Mesothelial cell of epicardium (in vitro differentiated cells): ENCODE results near the gene CD52. TPM values are rescaled to one million over a fixed set of nuclear protein-coding genes. Genes with fewer than 3 reads are reported as not detected.

Source experiments
- DNase-seq, 2 experiments: peaks; one replicate each; pipeline ENCODE4 v3.0.0; 2021; ENCODE audit warnings: low spot score in 2 of 2; ENCODE audit not compliant: unreplicated experiment in 2 of 2
- H3K27ac Mint-ChIP-seq: 2 replicates; pipeline ENCODE4 v1.8.0; 2021; ENCODE audit warnings: mixed read lengths
- H3K27me3 Mint-ChIP-seq: 2 replicates; pipeline ENCODE4 v1.8.0; 2021; ENCODE audit warnings: low read depth, mixed read lengths
- H3K36me3 Mint-ChIP-seq: 2 replicates; pipeline ENCODE4 v1.8.0; 2021; ENCODE audit warnings: mixed read lengths
- H3K4me1 Mint-ChIP-seq: 2 replicates; pipeline ENCODE4 v1.8.0; 2021; ENCODE audit warnings: mixed read lengths
- H3K4me3 Mint-ChIP-seq: 2 replicates; pipeline ENCODE4 v1.8.0; 2021; ENCODE audit warnings: mild to moderate bottlenecking, moderate library complexity, mixed read lengths
- H3K9me3 Mint-ChIP-seq: 2 replicates; pipeline ENCODE4 v1.8.0; 2021; ENCODE audit warnings: mixed read lengths
- CTCF ChIP-seq: fragments of 200-600 bp; sonication (generic); IDR thresholded peaks from one replicate; pipeline ENCODE4 v1.5.0; 2021; ENCODE audit warnings: antibody characterized with exemption; ENCODE audit not compliant: unreplicated experiment
- total RNA-seq: library from RNA; stranded (reverse); gene quantifications from 3 replicates; pipeline ENCODE4 v1.2.1, GENCODE V29; 2021

The CD52 gene
- total RNA-seq, 1 donor from 2014 or later = 1.6 TPM

DNA sequence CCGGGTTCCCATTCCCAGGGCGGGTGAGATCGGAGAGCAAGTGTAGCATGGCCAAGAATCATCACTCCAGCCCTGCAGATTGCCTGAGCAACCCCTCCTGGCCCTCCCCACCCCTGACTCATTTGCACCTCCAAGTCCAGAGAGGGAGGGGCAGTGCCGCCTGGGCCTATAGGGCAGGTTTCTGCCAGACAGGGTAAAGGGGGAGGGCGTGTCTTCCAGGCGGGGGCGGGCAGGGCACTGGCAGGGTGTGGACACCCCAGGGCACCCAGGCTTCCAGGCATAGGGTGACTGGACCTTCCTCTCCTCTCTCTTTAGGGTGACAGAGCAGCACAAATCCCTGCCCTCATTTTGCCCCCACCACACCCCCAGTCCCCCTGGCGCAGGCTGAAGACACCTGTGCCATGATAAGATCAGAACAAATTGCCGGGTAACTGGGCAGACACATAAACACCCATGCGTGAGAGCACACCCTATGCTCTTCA, 39.4 kb downstream of the CD52 start:
- no peaks in the 10 kb centered on the region for H3K9me3 Mint-ChIP-seq
- H3K36me3 Mint-ChIP-seq = no peaks in the 10 kb centered on the region
- H3K27ac Mint-ChIP-seq = no peak overlapping the region
- no peak for DNase-seq
- H3K4me1 Mint-ChIP-seq = peaks cover 41% of the 10 kb centered on the region
- no peak overlapping the region for H3K4me3 Mint-ChIP-seq
- TF ChIP-seq CTCF = no peak
- H3K27me3 Mint-ChIP-seq = peaks cover 50% of the 10 kb centered on the region

DNA sequence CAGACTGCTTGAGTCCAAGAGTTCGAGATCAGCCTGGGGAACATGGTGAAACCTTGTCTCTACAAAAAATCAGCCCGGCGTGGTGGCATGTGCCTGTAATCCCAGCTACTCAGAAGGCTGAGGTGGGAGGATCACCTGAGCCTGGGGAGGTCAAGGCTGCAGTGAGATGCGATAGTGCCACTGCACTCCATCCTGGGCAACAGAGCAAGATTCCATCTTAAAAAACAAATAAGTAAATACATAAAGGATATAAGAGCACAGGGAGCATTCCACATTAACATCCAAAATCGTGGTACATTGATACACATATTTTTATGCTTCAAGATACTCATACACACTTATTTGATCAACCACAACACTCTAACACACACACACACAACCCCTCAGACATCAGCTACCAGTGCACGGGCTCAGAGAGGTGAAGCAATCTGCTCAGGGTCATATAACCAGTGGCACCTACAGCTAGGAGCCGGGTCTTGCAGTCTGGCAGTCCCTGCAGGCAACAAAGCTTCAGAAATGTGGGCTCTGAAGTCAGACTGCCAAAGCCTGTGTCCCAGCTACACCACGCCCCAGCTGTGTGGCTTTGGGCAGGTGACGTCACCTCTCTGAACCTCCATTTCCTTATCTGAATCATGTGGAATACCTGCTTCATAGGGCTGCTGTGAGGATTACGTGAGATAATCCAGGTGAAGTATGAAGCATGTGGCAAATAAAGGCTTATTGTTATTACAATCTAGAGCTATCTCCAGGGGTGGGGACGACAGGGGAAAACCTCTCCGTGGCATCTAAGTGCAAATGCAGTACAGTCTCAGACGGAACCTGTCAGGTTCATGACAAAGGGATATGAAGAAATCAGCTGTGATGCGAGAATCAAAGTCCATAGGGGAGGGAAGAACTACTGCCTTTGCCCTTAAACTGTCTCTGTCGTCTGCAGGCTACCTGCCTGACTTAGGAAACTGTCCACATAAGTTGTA, 40.9 kb downstream of the CD52 start:
- Mint-ChIP-seq H3K36me3 (no peaks in the 10 kb centered on the region), H3K27me3 (peaks cover 62% of the 10 kb centered on the region), H3K4me1 (peaks cover 33% of the 10 kb centered on the region), H3K9me3 (no peaks in the 10 kb centered on the region), H3K27ac (no peak overlapping the region), H3K4me3 (peak overlapping the region; percentile 1)
- DNase-seq = no peak
- TF ChIP-seq CTCF = no peak

DNA sequence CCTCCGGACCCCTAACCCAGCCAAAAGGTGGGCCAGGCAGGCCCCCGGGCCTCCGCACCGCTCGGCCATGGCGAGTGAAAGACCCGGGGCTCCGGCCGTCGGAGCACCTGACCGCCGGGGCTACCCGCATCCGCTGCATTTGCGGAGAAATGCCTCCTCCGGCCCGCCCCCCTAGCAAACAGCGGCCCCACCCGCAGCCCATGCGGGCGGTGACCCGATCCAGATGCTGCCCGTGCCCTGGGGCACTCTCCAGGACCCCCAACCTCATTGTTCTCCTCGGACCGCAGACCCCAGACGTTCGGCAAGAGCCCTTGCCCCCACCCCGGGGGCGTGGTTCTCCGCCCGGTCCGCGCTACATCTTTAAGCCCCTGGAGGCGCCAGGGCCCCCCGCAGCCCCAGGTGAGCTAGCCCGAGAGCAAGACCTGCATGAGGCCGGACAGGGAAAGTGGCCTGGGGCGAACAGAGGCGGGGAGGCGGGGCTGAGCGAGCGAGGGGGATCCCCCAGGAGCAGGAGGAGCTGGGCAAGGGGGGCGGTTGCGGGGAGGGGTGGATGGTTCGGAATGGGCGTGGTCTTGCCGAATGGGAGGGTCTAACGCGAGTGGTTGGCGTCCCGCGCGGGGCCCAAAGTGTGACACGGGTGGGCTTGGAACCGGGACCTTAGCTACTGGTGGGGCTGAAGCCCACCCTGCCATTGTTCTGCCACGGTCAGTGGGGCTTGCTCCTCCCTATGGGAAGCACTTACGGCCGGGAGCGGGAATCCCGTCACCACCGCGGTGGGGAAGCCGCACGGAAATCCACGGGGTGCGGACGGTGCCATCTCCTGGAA, 42.4 kb downstream of the CD52 start:
- Mint-ChIP-seq H3K4me3 (peak overlapping the region; percentile 65), H3K27me3 (peaks cover 77% of the 10 kb centered on the region), H3K4me1 (peaks cover 20% of the 10 kb centered on the region), H3K36me3 (no peaks in the 10 kb centered on the region), H3K27ac (no peak overlapping the region), H3K9me3 (no peaks in the 10 kb centered on the region)
- no peak for TF ChIP-seq CTCF
- DNase-seq = peak in 1 of 2 experiments; percentile 58

DNA sequence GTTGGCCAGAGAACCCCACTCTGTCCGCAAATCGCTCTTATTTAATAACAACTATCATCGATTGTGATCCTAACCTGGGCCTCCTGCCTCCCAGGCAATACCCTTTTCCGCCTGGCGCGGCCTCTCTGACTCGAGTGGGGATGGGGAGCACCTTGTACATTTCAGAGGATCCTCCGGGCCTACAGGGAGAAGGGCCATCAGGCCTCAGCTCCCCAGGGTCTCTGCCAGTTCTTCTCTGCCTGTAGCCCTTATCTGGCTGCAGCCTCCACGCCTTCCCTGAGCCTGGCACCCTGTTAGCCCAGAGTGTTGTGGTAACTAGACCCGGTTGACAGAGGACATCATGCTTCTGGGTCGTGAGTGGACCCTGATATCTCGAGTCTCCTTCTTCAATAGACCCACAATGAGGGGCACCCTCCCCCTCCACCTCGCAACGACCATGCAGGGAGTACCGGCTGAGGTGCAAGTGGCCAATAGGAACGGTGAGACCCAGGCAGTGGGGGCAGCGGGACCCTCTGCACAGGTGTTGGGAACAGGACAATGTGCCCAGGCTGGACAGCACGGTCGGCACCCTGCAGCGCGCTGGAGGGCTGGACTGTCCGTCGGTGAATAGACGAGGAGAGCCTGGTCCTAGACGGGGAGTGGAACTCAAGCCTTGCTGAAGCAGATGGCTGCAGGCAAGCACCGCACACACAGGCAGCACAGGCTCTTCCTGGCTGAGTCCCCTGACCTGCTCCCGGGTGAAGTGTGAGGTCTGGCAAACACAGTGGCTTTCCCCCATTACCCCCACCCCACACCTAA, 43.2 kb downstream of the CD52 start:
- peak overlapping the region; percentile 65 for H3K4me3 Mint-ChIP-seq

More for the DNA sequence above, 43.2 kb downstream of the CD52 start:
- H3K4me1 Mint-ChIP-seq = peaks cover 15% of the 10 kb centered on the region
- no peak overlapping the region for H3K27ac Mint-ChIP-seq
- no peaks in the 10 kb centered on the region for H3K36me3 Mint-ChIP-seq
- DNase-seq = no peak
- H3K9me3 Mint-ChIP-seq = no peaks in the 10 kb centered on the region
- H3K27me3 Mint-ChIP-seq = peaks cover 77% of the 10 kb centered on the region
- TF ChIP-seq CTCF = no peak
